GM23248 (cell line): Measurements from ENCODE around the gene CDKAL1.

Experiments
- EZH2 ChIP-seq: fragments of 200-600 bp; sonication (generic); IDR thresholded peaks from 2 replicates; pipeline ENCODE4 v1.6.1; 2018; ENCODE audit warnings: antibody characterized with exemption, mild to moderate bottlenecking; ENCODE audit not compliant: insufficient read depth, poor library complexity, severe bottlenecking
- EZH2phosphoT487 ChIP-seq: fragments of 200-600 bp; sonication (generic); IDR thresholded peaks from 2 replicates; pipeline ENCODE4 v1.6.1; 2018; ENCODE audit warnings: antibody characterized with exemption, moderate library complexity, mild to moderate bottlenecking, low read depth; ENCODE audit not compliant: insufficient read depth

DNA sequence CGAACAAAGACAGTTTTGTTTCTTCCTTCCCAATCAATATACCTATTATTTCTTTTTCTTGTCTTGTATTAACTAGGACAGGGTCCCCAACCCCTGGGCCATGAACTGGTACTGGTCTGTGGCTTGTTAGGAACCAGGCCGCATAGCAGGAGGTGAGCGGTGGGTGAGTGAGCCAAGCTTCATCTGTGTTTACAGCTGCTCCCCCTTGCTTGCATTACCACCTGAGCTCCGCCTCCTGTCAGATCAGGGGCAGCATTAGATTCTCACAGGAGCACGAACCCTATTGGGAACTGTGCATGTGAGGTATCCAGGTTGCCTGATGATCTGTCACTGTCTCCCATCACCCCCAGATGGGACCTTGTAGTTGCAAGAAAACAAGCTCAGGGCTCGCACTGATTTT lies 151.9 kb downstream of the CDKAL1 start:
- TF ChIP-seq EZH2 (no peak), EZH2phosphoT487 (no peak)
